Kidney epithelial cell (primary cell): ENCODE data around the gene RNF43. TPM values are rescaled to one million over a fixed set of nuclear protein-coding genes. Genes with fewer than 3 reads are reported as not detected.

Experiments used
- DNase-seq: peaks from one replicate; pipeline ENCODE4 v3.0.0-alpha.2; 2010; ENCODE audit warnings: low read depth
- H3K27me3 ChIP-seq: 2 replicates; pipeline ENCODE4 v1.6.0; 2011; ENCODE audit warnings: low read length; ENCODE audit not compliant: control insufficient read depth, insufficient read depth
- H3K36me3 ChIP-seq: 2 replicates; pipeline ENCODE4 v1.5.1; 2011; ENCODE audit warnings: low read length; ENCODE audit not compliant: control insufficient read depth, insufficient read depth
- H3K4me3 ChIP-seq: 2 replicates; pipeline ENCODE4 v1.5.1; 2011; ENCODE audit warnings: low read depth, mild to moderate bottlenecking, control low read depth, low read length
- CTCF ChIP-seq: IDR thresholded peaks from 2 replicates; pipeline ENCODE4 v1.5.1; 2011; ENCODE audit warnings: mild to moderate bottlenecking, moderate library complexity, low read length, control low read depth, inconsistent platforms; ENCODE audit not compliant: insufficient read depth, poor library complexity, severe bottlenecking
- total RNA-seq: library from RNA; depleted of rRNA; stranded (reverse); fragments of >200 nt; gene quantifications from 2 replicates; pipeline ENCODE4 v1.2.3, GENCODE V29; 2015

Gene RNF43
- 0.75 and 2.3 TPM in 2 replicates for total RNA-seq

- DNase-seq, result peak; percentile 94
- peak; percentile 94 for TF ChIP-seq CTCF
- no peaks in the 10 kb centered on the region for H3K36me3 ChIP-seq
- H3K27me3 ChIP-seq, result no peaks in the 10 kb centered on the region
- peak within 1 kb of the TSS; percentile 49 for H3K4me3 ChIP-seq
These were observed at the start of gene RNF43 for GRCh38 chr17:58417300-58418092. RNF43 (minus strand) TSS chr17:58417534; CDS start chr17:58415577, 1,957 bp downstream.

GRCh38 chr17:58455491-58455890 lies 38.2 kb upstream of the RNF43 start:
- TF ChIP-seq CTCF, result no peak
- Histone ChIP-seq H3K27me3 (no peaks in the 10 kb centered on the region), H3K4me3 (no peak overlapping the region), H3K36me3 (no peaks in the 10 kb centered on the region)
- no peak for DNase-seq

DNA sequence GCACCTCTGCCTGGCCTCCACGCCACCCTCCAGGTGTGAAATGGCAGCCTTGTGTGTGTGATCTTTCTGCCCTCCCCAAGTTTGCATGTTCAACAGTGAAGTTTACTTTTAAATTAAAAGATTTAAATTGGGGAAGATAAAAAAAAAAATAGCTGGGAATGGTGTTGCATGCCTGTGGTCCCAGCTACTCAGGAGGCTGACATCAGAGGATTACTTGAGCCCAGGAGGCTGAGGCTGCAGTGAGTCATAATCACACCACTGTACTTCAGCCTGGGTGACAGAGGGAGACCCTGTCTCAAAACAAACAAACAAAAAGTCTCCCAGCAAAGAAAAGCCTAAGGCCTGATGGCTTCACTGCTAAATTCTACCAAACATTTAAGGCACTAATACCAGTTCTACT lies 35.4 kb upstream of the RNF43 start:
- no peak for TF ChIP-seq CTCF
- Histone ChIP-seq H3K27me3 (no peaks in the 10 kb centered on the region), H3K4me3 (no peak overlapping the region), H3K36me3 (no peaks in the 10 kb centered on the region)
- DNase-seq, result peak; percentile 4

DNA sequence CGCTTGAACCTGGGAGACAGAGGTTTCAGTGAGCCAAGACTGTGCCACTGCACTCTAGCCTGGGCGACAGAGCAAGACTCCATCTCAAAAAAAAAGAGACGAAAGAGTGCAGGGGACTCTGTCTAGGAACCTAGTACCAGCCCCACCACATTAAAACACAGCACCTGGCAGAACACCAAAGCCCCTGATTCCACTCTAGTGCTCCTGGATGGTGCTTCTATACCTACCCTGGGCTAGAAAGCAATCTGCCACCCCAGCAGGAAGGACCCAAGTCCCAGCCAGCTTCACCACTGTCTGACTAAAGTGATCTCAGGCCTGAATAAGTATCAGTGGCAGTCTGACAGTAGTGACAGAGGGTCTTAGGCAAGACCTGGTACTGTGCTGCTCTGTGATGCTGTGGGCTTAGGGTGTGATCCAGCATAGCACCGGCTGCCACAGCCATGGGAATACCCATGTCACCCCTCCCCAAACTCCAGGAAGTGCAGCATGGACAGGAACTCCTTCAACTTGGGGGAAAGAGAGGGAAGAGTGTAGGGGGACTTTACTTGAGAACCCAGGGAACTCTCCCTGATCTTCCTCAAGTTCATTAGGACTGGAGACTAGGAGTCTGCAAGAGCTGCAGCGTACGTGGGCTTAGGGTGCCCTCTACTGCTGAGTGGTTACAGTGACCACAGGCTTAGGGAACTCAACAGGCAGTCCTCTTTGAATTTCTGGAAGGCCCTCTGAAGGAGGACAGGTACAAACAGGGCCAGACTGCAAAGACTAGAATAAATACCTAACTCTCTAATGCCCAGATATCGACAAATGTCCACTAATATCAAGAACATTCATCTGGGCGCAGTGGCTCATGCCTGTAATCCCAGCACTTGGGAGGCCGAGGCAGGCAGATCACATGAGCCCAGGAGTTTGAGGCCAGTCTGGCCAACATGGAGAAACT lies 30.0 kb upstream of the RNF43 start:
- no peak overlapping the region for H3K4me3 ChIP-seq
- DNase-seq, result peak; percentile 51
- no peaks in the 10 kb centered on the region for H3K36me3 ChIP-seq
- TF ChIP-seq CTCF, result peak; percentile 91
- no peaks in the 10 kb centered on the region for H3K27me3 ChIP-seq

DNA sequence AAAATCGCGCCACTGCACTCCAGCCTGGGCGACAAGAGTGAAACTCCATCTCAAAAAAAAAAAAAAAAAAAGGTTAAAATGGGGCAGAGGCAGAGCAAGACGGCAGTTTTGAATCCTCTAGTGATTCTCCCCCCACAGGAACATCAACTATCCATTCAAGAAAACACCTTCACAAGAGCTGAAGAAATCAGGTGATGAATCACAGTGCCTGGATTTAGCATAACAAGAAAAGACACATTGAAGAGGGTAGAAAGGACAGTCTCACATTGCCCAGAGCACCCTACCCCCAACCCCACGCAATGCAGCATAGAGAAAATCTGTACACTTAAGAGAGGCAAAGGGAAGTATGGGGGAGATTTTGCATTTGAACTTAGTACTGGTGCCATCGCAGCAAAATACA lies 28.8 kb upstream of the RNF43 start:
- TF ChIP-seq CTCF, result no peak
- DNase-seq, result no peak
- no peaks in the 10 kb centered on the region for H3K27me3 ChIP-seq
- H3K36me3 ChIP-seq, result no peaks in the 10 kb centered on the region
- H3K4me3 ChIP-seq, result no peak overlapping the region
